Activated CD4-positive, alpha-beta T cell treated with anti-CD3 and anti-CD28 coated beads for 36 hours (primary cell): Measurements from ENCODE around the gene THOC1. TPM values are rescaled to one million over a fixed set of nuclear protein-coding genes. Genes with fewer than 3 reads are reported as not detected.

ENCODE experiments used
- ATAC-seq: fragments of 200-7000 bp; cut with Tn5 transposase; one replicate; pipeline ENCODE4 v1.10.0; 2021; ENCODE audit warnings: mild to moderate bottlenecking, moderate library complexity
- CTCF ChIA-PET: fragments of 350-600 bp; sonication (Branson Sonifier 250); formaldehyde crosslinking; loops from one replicate; lab custom pipeline; 2021; ENCODE audit warnings: antibody characterized with exemption; lab: Charles Lee
- POLR2A ChIA-PET: fragments of 350-600 bp; sonication (Branson Sonifier 250); formaldehyde crosslinking; loops from one replicate; lab custom pipeline; 2021; ENCODE audit warnings: antibody characterized with exemption, inconsistent platforms; lab: Charles Lee
- DNase-seq: peaks from one replicate; pipeline ENCODE4 v3.0.0-alpha.2; 2020
- H3K27ac Mint-ChIP-seq: one replicate; pipeline ENCODE4 v1.8.0; 2021; ENCODE audit warnings: mixed read lengths
- H3K27me3 Mint-ChIP-seq: one replicate; pipeline ENCODE4 v1.8.0; 2021; ENCODE audit warnings: mixed read lengths
- H3K36me3 Mint-ChIP-seq: one replicate; pipeline ENCODE4 v1.8.0; 2021; ENCODE audit warnings: low read depth, mixed read lengths
- H3K4me1 Mint-ChIP-seq: one replicate; pipeline ENCODE4 v1.8.0; 2021; ENCODE audit warnings: mixed read lengths
- H3K4me3 Mint-ChIP-seq: one replicate; pipeline ENCODE4 v1.8.0; 2021; ENCODE audit warnings: mild to moderate bottlenecking, moderate library complexity, mixed read lengths
- H3K9me3 Mint-ChIP-seq: one replicate; pipeline ENCODE4 v1.8.0; 2021; ENCODE audit warnings: low read depth, mixed read lengths
- intact Hi-C, 2 experiments: fragments of 100-400 bp; cut with DNase I in 1 of 2; cut with micrococcal nuclease in 1 of 2; formaldehyde crosslinking; loops; one replicate each; pipeline versions ENCODE4 v1.14.2 to v1.15.1; 2022 to 2024; cut with DNase I, micrococcal nuclease
- total RNA-seq, 2 experiments: library from RNA; stranded (reverse); gene quantifications; one replicate each; pipeline ENCODE4 v1.2.3, GENCODE V29; 2021

The THOC1 gene
- total RNA-seq, 2 experiments from 2014 or later: 62.1 to 64.6 TPM

GRCh38 chr18:215448-216010 is 52.3 kb downstream of the THOC1 start:
- ATAC-seq (no peak), DNase-seq (no peak)
- Mint-ChIP-seq H3K36me3 (peaks cover 56% of the 10 kb centered on the region), H3K4me3 (no peak overlapping the region), H3K27ac (no peak overlapping the region), H3K9me3 (no peaks in the 10 kb centered on the region), H3K4me1 (no peaks in the 10 kb centered on the region), H3K27me3 (no peaks in the 10 kb centered on the region)
- ChIA-PET CTCF (interaction anchor here (1.1 kb wide), 1 partner anchor 34 kb away, joined by 3 read pairs; no protein-coding TSS in a partner anchor), POLR2A (no interaction called here)
- intact Hi-C loops: no loop called here

GRCh38 chr18:213966-214365 is 53.9 kb downstream of the THOC1 start:
- Mint-ChIP-seq H3K27ac (no peak overlapping the region), H3K9me3 (no peaks in the 10 kb centered on the region), H3K4me1 (no peaks in the 10 kb centered on the region), H3K4me3 (no peak overlapping the region), H3K27me3 (no peaks in the 10 kb centered on the region), H3K36me3 (peaks cover 66% of the 10 kb centered on the region)
- no peak for DNase-seq
- ChIA-PET POLR2A (interaction anchor here (0.7 kb wide), 1 partner anchor 73 kb away, joined by 8 read pairs; no protein-coding TSS in a partner anchor), CTCF (interaction anchor here (0.5 to 1.7 kb wide), 5 partner anchors 9 to 388 kb away, joined by 3 to 6 read pairs (median 3); no protein-coding TSS in a partner anchor)
- intact Hi-C loops: loop anchor here in 1 of 2 experiments (5.0 kb wide), 1 partner anchor 38 kb away; no protein-coding TSS in a partner anchor
- no peak for ATAC-seq

- CTCF ChIA-PET: interaction anchor here (0.7 to 1.7 kb wide), 4 partner anchors 10 to 389 kb away, joined by 3 to 6 read pairs (median 4); no protein-coding TSS in a partner anchor
- Mint-ChIP-seq H3K36me3 (peaks cover 66% of the 10 kb centered on the region), H3K9me3 (no peaks in the 10 kb centered on the region), H3K27me3 (no peaks in the 10 kb centered on the region), H3K4me1 (no peaks in the 10 kb centered on the region), H3K4me3 (no peak overlapping the region), H3K27ac (no peak overlapping the region)
- POLR2A ChIA-PET: interaction anchor here (0.7 kb wide), 1 partner anchor 72 kb away, joined by 8 read pairs; no protein-coding TSS in a partner anchor
- ATAC-seq (no peak), DNase-seq (no peak)
- intact Hi-C loops: loop anchor here in 1 of 2 experiments (5.0 kb wide), 1 partner anchor 39 kb away; no protein-coding TSS in a partner anchor
Measured at GRCh38 chr18:213505-213904, 54.3 kb downstream of the THOC1 start.

- H3K4me1 Mint-ChIP-seq: no peaks in the 10 kb centered on the region
- DNase-seq (no peak), ATAC-seq (no peak)
- H3K27me3 Mint-ChIP-seq: no peaks in the 10 kb centered on the region
- peaks cover 66% of the 10 kb centered on the region for H3K36me3 Mint-ChIP-seq
- ChIA-PET POLR2A (no interaction called here), CTCF (interaction anchor here (1.1 to 1.7 kb wide), 4 partner anchors 10 to 23 kb away, joined by 3 to 5 read pairs (median 4); no protein-coding TSS in a partner anchor)
- intact Hi-C loops: loop anchor here in 1 of 2 experiments (5.0 kb wide), 1 partner anchor 40 kb away; no protein-coding TSS in a partner anchor
- H3K9me3 Mint-ChIP-seq: no peaks in the 10 kb centered on the region
- no peak overlapping the region for H3K27ac Mint-ChIP-seq
- H3K4me3 Mint-ChIP-seq: no peak overlapping the region
Measured at GRCh38 chr18:212780-213179, 55.1 kb downstream of the THOC1 start.

GRCh38 chr18:211582-211981 is 56.3 kb downstream of the THOC1 start:
- intact Hi-C loops: loop anchor here in 1 of 2 experiments (5.0 kb wide), 1 partner anchor 41 kb away; no protein-coding TSS in a partner anchor
- ATAC-seq (no peak), DNase-seq (no peak)
- Mint-ChIP-seq H3K27me3 (no peaks in the 10 kb centered on the region), H3K27ac (peak overlapping the region; percentile 58), H3K36me3 (peaks cover 62% of the 10 kb centered on the region), H3K4me3 (no peak overlapping the region), H3K9me3 (no peaks in the 10 kb centered on the region), H3K4me1 (no peaks in the 10 kb centered on the region)
- ChIA-PET POLR2A (no interaction called here), CTCF (interaction anchor here (1.1 kb wide), 1 partner anchor 24 kb away, joined by 3 read pairs; no protein-coding TSS in a partner anchor)

- Mint-ChIP-seq H3K27me3 (no peaks in the 10 kb centered on the region), H3K4me3 (no peak overlapping the region), H3K4me1 (no peaks in the 10 kb centered on the region), H3K27ac (peak overlapping the region; percentile 60), H3K9me3 (no peaks in the 10 kb centered on the region), H3K36me3 (peaks cover 66% of the 10 kb centered on the region)
- DNase-seq (no peak), ATAC-seq (no peak)
- intact Hi-C loops: loop anchor here in 1 of 2 experiments (5.0 kb wide), 1 partner anchor 42 kb away; no protein-coding TSS in a partner anchor
- CTCF ChIA-PET: no interaction called here
- POLR2A ChIA-PET: no interaction called here
Measured at GRCh38 chr18:210733-211132, 57.1 kb downstream of the THOC1 start.

GRCh38 chr18:210075-210474 is 57.8 kb downstream of the THOC1 start:
- ChIA-PET POLR2A (no interaction called here), CTCF (no interaction called here)
- H3K27ac Mint-ChIP-seq: no peak overlapping the region
- DNase-seq: no peak
- no peaks in the 10 kb centered on the region for H3K4me1 Mint-ChIP-seq
- ATAC-seq: no peak
- H3K4me3 Mint-ChIP-seq: no peak overlapping the region
- no peaks in the 10 kb centered on the region for H3K9me3 Mint-ChIP-seq
- intact Hi-C loops: loop anchor here in 1 of 2 experiments (5.0 kb wide), 1 partner anchor 42 kb away; no protein-coding TSS in a partner anchor
- H3K36me3 Mint-ChIP-seq: peaks cover 67% of the 10 kb centered on the region
- no peaks in the 10 kb centered on the region for H3K27me3 Mint-ChIP-seq

GRCh38 chr18:199768-200167 is 68.1 kb downstream of the THOC1 start:
- intact Hi-C loops: no loop called here
- CTCF ChIA-PET: no interaction called here

GRCh38 chr18:199214-199613 is 68.6 kb downstream of the THOC1 start:
- Mint-ChIP-seq H3K27me3 (no peaks in the 10 kb centered on the region), H3K9me3 (no peaks in the 10 kb centered on the region), H3K27ac (no peak overlapping the region), H3K4me3 (no peak overlapping the region), H3K4me1 (peaks cover 2% of the 10 kb centered on the region), H3K36me3 (peaks cover 35% of the 10 kb centered on the region)
- DNase-seq (no peak), ATAC-seq (no peak)
- POLR2A ChIA-PET: no interaction called here
- intact Hi-C loops: no loop called here
- CTCF ChIA-PET: no interaction called here

More at GRCh38 chr18:199768-200167, 68.1 kb downstream of the THOC1 start:
- Mint-ChIP-seq H3K4me3 (no peak overlapping the region), H3K4me1 (peaks cover 2% of the 10 kb centered on the region), H3K9me3 (no peaks in the 10 kb centered on the region), H3K27me3 (no peaks in the 10 kb centered on the region), H3K36me3 (peaks cover 39% of the 10 kb centered on the region), H3K27ac (no peak overlapping the region)
- ATAC-seq (no peak), DNase-seq (no peak)
- POLR2A ChIA-PET: no interaction called here

- ChIA-PET CTCF (no interaction called here), POLR2A (interaction anchor here (0.6 kb wide), 1 partner anchor 30 kb away, joined by 3 read pairs; no protein-coding TSS in a partner anchor)
- Mint-ChIP-seq H3K9me3 (no peaks in the 10 kb centered on the region), H3K27ac (peak overlapping the region; percentile 4), H3K4me3 (no peak overlapping the region), H3K36me3 (peaks cover 37% of the 10 kb centered on the region), H3K4me1 (peaks cover 4% of the 10 kb centered on the region), H3K27me3 (no peaks in the 10 kb centered on the region)
- ATAC-seq: no peak
- intact Hi-C loops: no loop called here
- DNase-seq: no peak
Measured at GRCh38 chr18:195651-196050, 72.2 kb downstream of the THOC1 start.

GRCh38 chr18:192801-193200 is 75.0 kb downstream of the THOC1 start:
- Mint-ChIP-seq H3K27ac (no peak overlapping the region), H3K9me3 (no peaks in the 10 kb centered on the region), H3K27me3 (no peaks in the 10 kb centered on the region), H3K36me3 (peaks cover 33% of the 10 kb centered on the region), H3K4me1 (peaks cover 7% of the 10 kb centered on the region), H3K4me3 (no peak overlapping the region)
- intact Hi-C loops: no loop called here
- POLR2A ChIA-PET: no interaction called here
- ATAC-seq: no peak
- DNase-seq: no peak
- CTCF ChIA-PET: no interaction called here
